Ovary (tissue), 9 donors: ENCODE measurements around the gene STK24. TPM values are rescaled to one million over a fixed set of nuclear protein-coding genes. Genes with fewer than 3 reads are reported as not detected.

Experiments used
- DNase-seq, 5 donors: peaks; one replicate each; pipeline ENCODE4 v3.0.0-alpha.2; 2019 to 2020
- H3K27ac ChIP-seq, 2 donors: fragments of 200-600 bp; one replicate each; pipeline versions ENCODE4 v1.5.1 to v1.8.0; 2019 to 2022
- H3K27me3 ChIP-seq: fragments of 200-600 bp; one replicate; pipeline ENCODE4 v1.8.0; 2022
- H3K36me3 ChIP-seq: fragments of 200-600 bp; sonication (generic); one replicate; pipeline ENCODE4 v1.5.1; 2019
- H3K4me1 ChIP-seq: one replicate; pipeline ENCODE4 v1.8.1; 2013; ENCODE audit warnings: mild to moderate bottlenecking, moderate library complexity; ENCODE audit not compliant: insufficient read depth
- H3K4me3 ChIP-seq: fragments of 200-600 bp; sonication (generic); one replicate; pipeline ENCODE4 v1.5.1; 2017
- H3K9me3 ChIP-seq, 2 donors: fragments of 200-600 bp in 1 of 2; sonication (generic) in 1 of 2; one replicate each; pipeline versions ENCODE4 v1.5.1 to v1.8.1; 2013 to 2019; ENCODE audit warnings: mild to moderate bottlenecking in 1 of 2, moderate library complexity in 1 of 2
- EP300 ChIP-seq: sonication (generic); formaldehyde crosslinking; IDR thresholded peaks from one replicate; pipeline ENCODE4 v1.6.1; 2017; ENCODE audit warnings: antibody characterized with exemption
- POLR2A ChIP-seq: fragments of 450-650 bp; IDR thresholded peaks from one replicate; pipeline ENCODE4 v1.6.1; 2017; ENCODE audit warnings: antibody characterized with exemption, mild to moderate bottlenecking, moderate library complexity
- WGBS, 3 donors: extraction: QIAGEN DNeasy Blood & Tissue Kit in 1 of 3; methylation state at CpG; one replicate each; pipeline versions ENCODE4 v1.1.5 to v1.1.7; 2013 to 2017; 5-methylcytosine and 5-hydroxymethylcytosine counted together
- intact Hi-C, 4 donors: fragments of 100-400 bp; cut with DNase I; formaldehyde crosslinking; loops; one replicate each; pipeline versions ENCODE4 v1.11.0 to v1.15.1; 2022 to 2023
- polyA plus RNA-seq, 2 donors: library from polyadenylated mRNA; stranded (reverse); fragments of 200-250 nt in 1 of 2; fragments of 350-450 nt in 1 of 2; fragmentation: Illumina TruSeq in 1 of 2; extraction: RNeasy Lipid Tissue Mini Kit (QIAGEN cat#74804) in 1 of 2; gene quantifications; one replicate each; pipeline ENCODE4 v1.2.3, GENCODE V29; 2013 to 2014
- total RNA-seq, 7 donors: library from RNA; depleted of rRNA in 2 of 7; stranded (reverse); fragments of >200 nt in 2 of 7; fragmentation: NEBNext Ultra II Directional in 3 of 7; extraction: Animal tissue kit (Norgen Biotek cat#: 25700) in 3 of 7; gene quantifications; one replicate each; pipeline versions ENCODE4 v1.1.0 to v1.2.4, GENCODE V29; 2016 to 2023
- TF ChIP-seq, protein P1 (sequence below), 3 donors: fragments of 450-650 bp in 2 of 3; fragments of 200-600 bp in 1 of 3; IDR thresholded peaks; one replicate each; pipeline versions ENCODE4 v1.5.1 to v1.8.0; 2016 to 2022; ENCODE audit warnings: antibody characterized with exemption in 3 of 3, mild to moderate bottlenecking in 1 of 3
- donor health status: DM: no; HTN: no; CAD: no; lungs with moderate emphysema.
- donor health status: DM: no; HTN: no; CAD: no.
- donor health status: Bipolar disorder and iron deficiency.
- donor health status: DM: yes; HTN: yes; CAD: no.
- donor health status: DM: no; HTN: no; CAD: no.
- donor health status: DM: yes; HTN: yes; CAD: no.

Gene STK24
- total and polyA plus RNA-seq, 9 donors, result 34.0 to 153 (median 60.6) TPM

- H3K36me3 ChIP-seq, result no peaks in the 10 kb centered on the region
- H3K4me1 ChIP-seq, result peaks cover 34% of the 10 kb centered on the region
- no peak overlapping the region for H3K27ac ChIP-seq
- no peaks in the 10 kb centered on the region for H3K27me3 ChIP-seq
- WGBS, 3 donors, result 89 to 92% (median 91%) methylated on average over 2 of the region's 2 CpGs
- intact Hi-C loops, result loop anchor here in 2 of 4 donors (5.0 to 10.0 kb wide), 2 partner anchors 60 to 72 kb away; partner anchors contain the start of gene STK24 (in 1 of the 2)
- H3K9me3 ChIP-seq, result no peaks in the 10 kb centered on the region
- DNase-seq, result no peak
- no peak overlapping the region for H3K4me3 ChIP-seq
- TF ChIP-seq, protein P1, sequence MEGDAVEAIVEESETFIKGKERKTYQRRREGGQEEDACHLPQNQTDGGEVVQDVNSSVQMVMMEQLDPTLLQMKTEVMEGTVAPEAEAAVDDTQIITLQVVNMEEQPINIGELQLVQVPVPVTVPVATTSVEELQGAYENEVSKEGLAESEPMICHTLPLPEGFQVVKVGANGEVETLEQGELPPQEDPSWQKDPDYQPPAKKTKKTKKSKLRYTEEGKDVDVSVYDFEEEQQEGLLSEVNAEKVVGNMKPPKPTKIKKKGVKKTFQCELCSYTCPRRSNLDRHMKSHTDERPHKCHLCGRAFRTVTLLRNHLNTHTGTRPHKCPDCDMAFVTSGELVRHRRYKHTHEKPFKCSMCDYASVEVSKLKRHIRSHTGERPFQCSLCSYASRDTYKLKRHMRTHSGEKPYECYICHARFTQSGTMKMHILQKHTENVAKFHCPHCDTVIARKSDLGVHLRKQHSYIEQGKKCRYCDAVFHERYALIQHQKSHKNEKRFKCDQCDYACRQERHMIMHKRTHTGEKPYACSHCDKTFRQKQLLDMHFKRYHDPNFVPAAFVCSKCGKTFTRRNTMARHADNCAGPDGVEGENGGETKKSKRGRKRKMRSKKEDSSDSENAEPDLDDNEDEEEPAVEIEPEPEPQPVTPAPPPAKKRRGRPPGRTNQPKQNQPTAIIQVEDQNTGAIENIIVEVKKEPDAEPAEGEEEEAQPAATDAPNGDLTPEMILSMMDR (IDR thresholded peaks at IDR 0.05), result no peak
- no peak for TF ChIP-seq POLR2A
- TF ChIP-seq EP300, result no peak
These were observed 71.7 kb downstream of the STK24 start for GRCh38 chr13:98505217-98505616.

- TF ChIP-seq EP300, result no peak
- TF ChIP-seq POLR2A, result no peak
- TF ChIP-seq, protein P1 (IDR thresholded peaks at IDR 0.05), result no peak
- intact Hi-C loops, result loop anchor here in 1 of 4 donors (10.0 kb wide), 1 partner anchor 60 kb away; no protein-coding TSS in a partner anchor
- no peak for DNase-seq
- Histone ChIP-seq H3K4me3 (no peak overlapping the region), H3K27me3 (no peaks in the 10 kb centered on the region), H3K9me3 (no peaks in the 10 kb centered on the region), H3K27ac (peak overlapping the region in 1 of 2 donors; percentile 46), H3K4me1 (peaks cover 30% of the 10 kb centered on the region), H3K36me3 (no peaks in the 10 kb centered on the region)
- WGBS, 3 donors, result 62 to 75% (median 65%) methylated on average over 12 of the region's 12 CpGs
These were observed 72.4 kb downstream of the STK24 start for GRCh38 chr13:98504371-98504963.

GRCh38 chr13:98504029-98504351 is 72.9 kb downstream of the STK24 start:
- Histone ChIP-seq H3K36me3 (no peaks in the 10 kb centered on the region), H3K4me1 (peaks cover 30% of the 10 kb centered on the region), H3K27me3 (no peaks in the 10 kb centered on the region), H3K27ac (peak overlapping the region in 1 of 2 donors; percentile 46), H3K9me3 (no peaks in the 10 kb centered on the region), H3K4me3 (no peak overlapping the region)
- TF ChIP-seq POLR2A (no peak), EP300 (no peak)
- TF ChIP-seq, protein P1 (IDR thresholded peaks at IDR 0.05), result no peak
- intact Hi-C loops, result loop anchor here in 1 of 4 donors (10.0 kb wide), 1 partner anchor 61 kb away; no protein-coding TSS in a partner anchor
- 0 to 6% (median 2%) methylated on average over 1 of the region's 1 CpG for WGBS, 3 donors
- DNase-seq, result no peak

- Histone ChIP-seq H3K36me3 (no peaks in the 10 kb centered on the region), H3K4me3 (no peak overlapping the region), H3K4me1 (peaks cover 30% of the 10 kb centered on the region), H3K9me3 (no peaks in the 10 kb centered on the region), H3K27ac (peak overlapping the region in 1 of 2 donors; percentile 46), H3K27me3 (no peaks in the 10 kb centered on the region)
- TF ChIP-seq EP300, result no peak
- TF ChIP-seq POLR2A, result no peak
- TF ChIP-seq, protein P1 (IDR thresholded peaks at IDR 0.05), result no peak
- intact Hi-C loops, result loop anchor here in 1 of 4 donors (10.0 kb wide), 1 partner anchor 61 kb away; no protein-coding TSS in a partner anchor
- no peak for DNase-seq
- 19 to 23% (median 20%) methylated on average over 10 of the region's 10 CpGs for WGBS, 3 donors
These were observed 73.5 kb downstream of the STK24 start for GRCh38 chr13:98503175-98504028.
